H9 (cell line): ENCODE results near the gene HRH1. TPM values are rescaled to one million over a fixed set of nuclear protein-coding genes. Genes with fewer than 3 reads are reported as not detected.
"Not testable (repeated sequence)": the region's sequence is repeated elsewhere in the genome, so short reads cannot be mapped to it uniquely, and the experiment has no call there.

Source experiments
- DNase-seq: peaks from one replicate; pipeline ENCODE4 v3.0.0-alpha.2; 2017
- H2AFZ ChIP-seq: one replicate; pipeline ENCODE4 v1.6.1; 2013; ENCODE audit warnings: mild to moderate bottlenecking, low read length, control low read depth, moderate library complexity
- H2AK5ac ChIP-seq: 2 replicates; pipeline ENCODE4 v1.6.1; 2013; ENCODE audit warnings: low read length, control low read depth, mixed read lengths; ENCODE audit not compliant: insufficient read length
- H2BK120ac ChIP-seq: one replicate; pipeline ENCODE4 v1.6.1; 2013; ENCODE audit warnings: low read depth, mild to moderate bottlenecking, low read length, control low read depth, inconsistent platforms; ENCODE audit not compliant: poor library complexity, severe bottlenecking
- H2BK12ac ChIP-seq: 2 replicates; pipeline ENCODE4 v1.6.1; 2013; ENCODE audit warnings: low read length, control low read depth, mixed read lengths, low read depth; ENCODE audit not compliant: insufficient read length
- H2BK15ac ChIP-seq: 2 replicates; pipeline ENCODE4 v1.6.1; 2013; ENCODE audit warnings: low read depth, low read length, control low read depth
- H2BK20ac ChIP-seq: one replicate; pipeline ENCODE4 v1.6.1; 2013; ENCODE audit warnings: low read depth, mild to moderate bottlenecking, low read length, control low read depth, inconsistent platforms; ENCODE audit not compliant: poor library complexity, severe bottlenecking
- H2BK5ac ChIP-seq: 2 replicates; pipeline ENCODE4 v1.6.1; 2013; ENCODE audit warnings: low read length, control low read depth, mixed read lengths; ENCODE audit not compliant: insufficient read length
- H3K14ac ChIP-seq: 2 replicates; pipeline ENCODE4 v1.6.1; 2013; ENCODE audit warnings: low read length, control low read depth; ENCODE audit not compliant: insufficient read depth
- H3K18ac ChIP-seq: 2 replicates; pipeline ENCODE4 v1.6.1; 2013; ENCODE audit warnings: low read depth, mild to moderate bottlenecking, mixed read lengths, low read length, control low read depth; ENCODE audit not compliant: insufficient read length
- H3K23ac ChIP-seq: 2 replicates; pipeline ENCODE4 v1.6.1; 2013; ENCODE audit warnings: low read length, control low read depth, mixed read lengths, low read depth; ENCODE audit not compliant: insufficient read length
- H3K23me2 ChIP-seq: 2 replicates; pipeline ENCODE4 v1.6.1; 2013; ENCODE audit warnings: low read depth, mild to moderate bottlenecking, mixed read lengths, low read length, control low read depth; ENCODE audit not compliant: insufficient read length, poor library complexity, severe bottlenecking
- H3K27ac ChIP-seq: 2 replicates; pipeline ENCODE4 v1.5.1; 2013; ENCODE audit warnings: low read length, control low read depth, mixed read lengths, low read depth; ENCODE audit not compliant: insufficient read length
- H3K27me3 ChIP-seq: 2 replicates; pipeline ENCODE4 v1.6.1; 2013; ENCODE audit warnings: low read length, control low read depth, inconsistent platforms; ENCODE audit not compliant: insufficient read depth
- H3K4ac ChIP-seq: 2 replicates; pipeline ENCODE4 v1.6.1; 2013; ENCODE audit warnings: low read depth, mild to moderate bottlenecking, control low read depth, inconsistent platforms, low read length, moderate library complexity
- H3K4me1 ChIP-seq: 2 replicates; pipeline ENCODE4 v1.6.1; 2013; ENCODE audit warnings: low read length, control low read depth, inconsistent platforms; ENCODE audit not compliant: insufficient read depth
- H3K4me2 ChIP-seq: 2 replicates; pipeline ENCODE4 v1.6.1; 2013; ENCODE audit warnings: low read length, control low read depth, mixed read lengths; ENCODE audit not compliant: insufficient read length, insufficient read depth
- H3K56ac ChIP-seq: 2 replicates; pipeline ENCODE4 v1.6.1; 2013; ENCODE audit warnings: low read depth, mild to moderate bottlenecking, mixed read lengths, low read length, control low read depth; ENCODE audit not compliant: insufficient read length
- H3K79me1 ChIP-seq: 2 replicates; pipeline ENCODE4 v1.6.1; 2013; ENCODE audit warnings: low read depth, mild to moderate bottlenecking, moderate library complexity, low read length, control low read depth, inconsistent platforms; ENCODE audit not compliant: insufficient read depth, poor library complexity, severe bottlenecking
- H3K79me2 ChIP-seq: 2 replicates; pipeline ENCODE4 v1.6.1; 2013; ENCODE audit warnings: low read length, control low read depth, inconsistent platforms; ENCODE audit not compliant: insufficient read depth
- H3K9ac ChIP-seq: 2 replicates; pipeline ENCODE4 v1.6.1; 2013; ENCODE audit warnings: low read length, control low read depth, mixed read lengths; ENCODE audit not compliant: insufficient read length; ENCODE audit errors: extremely low read depth
- H3K9me3 ChIP-seq: one replicate; pipeline ENCODE4 v1.6.1; 2013; ENCODE audit warnings: low read depth, low read length, inconsistent platforms; ENCODE audit not compliant: control insufficient read depth
- H3T11ph ChIP-seq: one replicate; pipeline ENCODE4 v1.6.1; 2013; ENCODE audit warnings: mild to moderate bottlenecking, low read length, control low read depth, inconsistent platforms
- H4K20me1 ChIP-seq: one replicate; pipeline ENCODE4 v1.6.1; 2013; ENCODE audit not compliant: control insufficient read depth, insufficient read length, insufficient read depth
- H4K5ac ChIP-seq: 2 replicates; pipeline ENCODE4 v1.6.1; 2013; ENCODE audit warnings: low read depth, mild to moderate bottlenecking, mixed read lengths, low read length, control low read depth; ENCODE audit not compliant: insufficient read length
- H4K8ac ChIP-seq: replicated peaks from 2 replicates; pipeline ENCODE4 v1.6.1; 2013; ENCODE audit warnings: low read length, control low read depth, mixed read lengths, low read depth; ENCODE audit not compliant: insufficient read length
- H4K91ac ChIP-seq: 2 replicates; pipeline ENCODE4 v1.6.1; 2013; ENCODE audit warnings: low read depth, mild to moderate bottlenecking, moderate library complexity, mixed read lengths, low read length, control low read depth; ENCODE audit not compliant: insufficient read length
- H3K27ac Mint-ChIP-seq, 3 experiments: 2 replicates in 2 of 3; 3 replicates in 1 of 3; pipeline ENCODE4 v1.8.0; 2020 to 2021; ENCODE audit warnings: mixed read lengths in 3 of 3, mild to moderate bottlenecking in 1 of 3, moderate library complexity in 1 of 3
- H3K27me3 Mint-ChIP-seq: 2 replicates; pipeline ENCODE4 v1.8.0; 2021; ENCODE audit warnings: low read depth, mild to moderate bottlenecking, moderate library complexity, mixed read lengths
- H3K36me3 Mint-ChIP-seq, 3 experiments: 2 replicates in 2 of 3; 3 replicates in 1 of 3; pipeline ENCODE4 v1.8.0; 2020 to 2021; ENCODE audit warnings: low read depth in 3 of 3, mixed read lengths in 3 of 3; ENCODE audit not compliant: insufficient read depth in 1 of 3
- H3K4me1 Mint-ChIP-seq, 2 experiments: 2 replicates each; pipeline ENCODE4 v1.8.0; 2020; ENCODE audit warnings: mixed read lengths in 2 of 2
- H3K4me3 Mint-ChIP-seq, 2 experiments: 2 replicates in 1 of 2; 3 replicates in 1 of 2; pipeline ENCODE4 v1.8.0; 2020 to 2021; ENCODE audit warnings: mild to moderate bottlenecking in 2 of 2, mixed read lengths in 2 of 2, moderate library complexity in 1 of 2
- H3K9me3 Mint-ChIP-seq, 2 experiments: 2 replicates in 1 of 2; 3 replicates in 1 of 2; pipeline ENCODE4 v1.8.0; 2020; ENCODE audit warnings: mild to moderate bottlenecking in 2 of 2, mixed read lengths in 2 of 2, moderate library complexity in 1 of 2
- WGBS: extraction: QIAGEN DNeasy Blood & Tissue Kit; methylation state at CpG from one replicate; pipeline ENCODE4 v1.1.7; 2013; ENCODE audit warnings: missing lambda C conversion rate, low lambda C conversion rate, mixed read lengths; ENCODE audit not compliant: insufficient read length; ENCODE audit errors: extremely low coverage; 5-methylcytosine and 5-hydroxymethylcytosine counted together
- total RNA-seq: library from RNA; stranded (reverse); gene quantifications from 2 replicates; pipeline ENCODE4 v1.2.1, GENCODE V29; 2021
- TF ChIP-seq, protein P1 (sequence below): fragments of 200-600 bp; sonication (generic); conservative IDR thresholded peaks from 3 replicates; pipeline ENCODE4 v1.8.0; 2021; ENCODE audit warnings: antibody characterized with exemption, mild to moderate bottlenecking

HRH1 gene
- total RNA-seq, 1 experiment from 2014 or later = 0.74 TPM

DNA sequence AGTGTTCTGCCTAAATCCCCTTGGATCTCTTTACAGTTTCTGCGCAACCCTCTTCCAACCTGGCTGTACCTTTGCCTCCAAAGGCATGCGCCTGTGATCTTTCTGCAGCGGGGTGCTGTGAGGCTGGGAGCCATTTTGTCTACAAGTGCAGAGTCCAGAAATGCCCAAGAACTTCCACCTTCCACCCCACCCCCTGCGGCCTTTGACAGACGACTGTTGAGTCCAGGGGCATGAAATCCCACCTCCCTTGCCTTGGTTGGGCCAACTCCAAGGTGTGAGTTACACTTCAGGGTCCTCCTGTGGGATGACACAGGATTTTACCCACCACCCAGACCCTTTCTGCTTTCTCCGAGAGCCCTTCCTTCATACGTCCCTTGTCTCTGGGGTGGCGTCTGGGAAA, 24.1 kb downstream of the HRH1 start:
- H3K36me3 Mint-ChIP-seq = no peaks in the 10 kb centered on the region
- Histone ChIP-seq H2BK20ac (no peak overlapping the region), H3K79me1 (no peaks in the 10 kb centered on the region), H4K20me1 (no peaks in the 10 kb centered on the region), H3K27me3 (no peaks in the 10 kb centered on the region), H2BK15ac (no peak overlapping the region), H3K9ac (no peak overlapping the region), H3K18ac (no peak overlapping the region), H4K8ac (no peak overlapping the region), H2AK5ac (no peak overlapping the region), H3K4me2 (no peak overlapping the region), H4K5ac (no peak overlapping the region), H3K4ac (no peak overlapping the region), H3K27ac (no peak overlapping the region), H2AFZ (no peak overlapping the region), H3K56ac (no peak overlapping the region), H3T11ph (no peak overlapping the region), H3K23me2 (no peaks in the 10 kb centered on the region), H2BK120ac (no peak overlapping the region), H3K23ac (no peak overlapping the region), H4K91ac (no peak overlapping the region), H3K79me2 (no peaks in the 10 kb centered on the region), H2BK5ac (no peak overlapping the region), H3K9me3 (no peaks in the 10 kb centered on the region), H3K14ac (no peak overlapping the region), H3K4me1 (no peaks in the 10 kb centered on the region), H2BK12ac (no peak overlapping the region)
- H3K4me3 Mint-ChIP-seq = no peak overlapping the region
- WGBS = no CpG with 5 or more reads among the region's 8 CpGs
- TF ChIP-seq, protein P1, sequence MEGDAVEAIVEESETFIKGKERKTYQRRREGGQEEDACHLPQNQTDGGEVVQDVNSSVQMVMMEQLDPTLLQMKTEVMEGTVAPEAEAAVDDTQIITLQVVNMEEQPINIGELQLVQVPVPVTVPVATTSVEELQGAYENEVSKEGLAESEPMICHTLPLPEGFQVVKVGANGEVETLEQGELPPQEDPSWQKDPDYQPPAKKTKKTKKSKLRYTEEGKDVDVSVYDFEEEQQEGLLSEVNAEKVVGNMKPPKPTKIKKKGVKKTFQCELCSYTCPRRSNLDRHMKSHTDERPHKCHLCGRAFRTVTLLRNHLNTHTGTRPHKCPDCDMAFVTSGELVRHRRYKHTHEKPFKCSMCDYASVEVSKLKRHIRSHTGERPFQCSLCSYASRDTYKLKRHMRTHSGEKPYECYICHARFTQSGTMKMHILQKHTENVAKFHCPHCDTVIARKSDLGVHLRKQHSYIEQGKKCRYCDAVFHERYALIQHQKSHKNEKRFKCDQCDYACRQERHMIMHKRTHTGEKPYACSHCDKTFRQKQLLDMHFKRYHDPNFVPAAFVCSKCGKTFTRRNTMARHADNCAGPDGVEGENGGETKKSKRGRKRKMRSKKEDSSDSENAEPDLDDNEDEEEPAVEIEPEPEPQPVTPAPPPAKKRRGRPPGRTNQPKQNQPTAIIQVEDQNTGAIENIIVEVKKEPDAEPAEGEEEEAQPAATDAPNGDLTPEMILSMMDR = no peak
- peaks cover 4% of the 10 kb centered on the region in 2 experiments; a peak in 3 of 4 replicates for H3K4me1 Mint-ChIP-seq
- no peak for DNase-seq
- no peaks in the 10 kb centered on the region for H3K9me3 Mint-ChIP-seq
- no peak overlapping the region; a peak in 1 of 7 replicates for H3K27ac Mint-ChIP-seq
- H3K27me3 Mint-ChIP-seq = no peaks in the 10 kb centered on the region; the same call in 1 of the 2 replicates

DNA sequence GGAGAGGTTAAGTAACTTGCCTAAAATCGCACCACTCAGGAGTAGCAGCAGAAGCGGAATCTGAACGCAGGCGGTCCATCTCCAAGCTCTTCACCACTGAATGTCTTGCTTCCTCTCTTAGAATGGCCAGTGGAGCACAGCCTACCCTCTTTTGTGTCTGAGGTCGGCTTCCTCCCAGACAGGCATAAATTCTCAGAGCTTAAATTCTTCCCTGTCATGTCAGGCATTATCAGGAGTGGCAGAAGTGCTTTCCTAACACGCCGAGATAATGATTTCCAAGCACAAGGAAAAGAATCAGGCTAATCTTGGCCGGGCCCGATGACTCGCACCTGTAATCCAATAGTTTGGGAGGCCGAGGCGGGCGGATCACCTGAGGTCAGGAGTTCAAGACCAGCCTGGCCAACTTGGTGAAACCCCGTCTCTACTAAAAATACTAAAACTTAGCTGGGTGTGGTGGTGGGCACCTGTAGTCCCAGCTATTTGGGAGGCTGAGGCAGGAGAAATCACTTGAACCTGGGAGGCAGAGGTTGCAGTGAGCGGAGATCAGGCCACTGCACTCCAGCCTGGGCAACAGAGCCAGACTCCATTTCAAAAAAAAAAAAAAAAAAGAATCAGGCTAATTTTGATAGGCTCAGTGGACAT, 30.2 kb downstream of the HRH1 start:
- not testable (repeated sequence) for H4K8ac ChIP-seq, H3K9me3 ChIP-seq, H3K36me3 Mint-ChIP-seq, H3K9ac ChIP-seq, H2BK20ac ChIP-seq, H3K27me3 Mint-ChIP-seq, H3K23me2 ChIP-seq, H3K27me3 ChIP-seq, H3K4me1 ChIP-seq, H2AK5ac ChIP-seq, H2BK12ac ChIP-seq, H3K14ac ChIP-seq, H2BK5ac ChIP-seq, H3K27ac Mint-ChIP-seq, H3K9me3 Mint-ChIP-seq, H3K4me3 Mint-ChIP-seq, H3T11ph ChIP-seq, DNase-seq, H3K79me1 ChIP-seq, H3K27ac ChIP-seq, H3K79me2 ChIP-seq, H3K4me2 ChIP-seq, H3K4ac ChIP-seq, H2BK120ac ChIP-seq, H3K18ac ChIP-seq, H4K20me1 ChIP-seq, H4K5ac ChIP-seq, H4K91ac ChIP-seq, H2BK15ac ChIP-seq, H3K56ac ChIP-seq, H3K23ac ChIP-seq, H2AFZ ChIP-seq, H3K4me1 Mint-ChIP-seq
- no CpG with 5 or more reads among the region's 15 CpGs for WGBS
